GM12891 (cell line): ENCODE data around the gene SPPL3.
"Not testable (repeated sequence)": the region's sequence is repeated elsewhere in the genome, so short reads cannot be mapped to it uniquely, and the experiment has no call there.

Source experiments
- POLR2A ChIP-seq: IDR thresholded peaks from 2 replicates; pipeline ENCODE4 v1.6.1; 2011; ENCODE audit warnings: low read depth, low read length, control low read depth
- POLR2AphosphoS5 ChIP-seq: IDR thresholded peaks from 2 replicates; pipeline ENCODE4 v1.6.1; 2011; ENCODE audit warnings: low read depth, low read length, control low read depth
- TAF1 ChIP-seq: IDR thresholded peaks from 2 replicates; pipeline ENCODE4 v1.6.1; 2011; ENCODE audit warnings: low read depth, low read length, control low read depth

- not testable (repeated sequence) for TF ChIP-seq POLR2A, TAF1, POLR2AphosphoS5
These were observed 3.1 kb downstream of the SPPL3 start for GRCh38 chr12:120901101-120901500.
